ENCODE measurements around the gene MYO1F. TPM values are rescaled to one million over a fixed set of nuclear protein-coding genes. Genes with fewer than 3 reads are reported as not detected.

The MYO1F gene
- total and polyA plus RNA-seq, 2 of the 13 experiments (the other 11 are each of a cell fraction or from before 2014, with no cell fraction given): 0.09 to 0.13 TPM

- TF ChIP-seq ZNF142 (CRISPR knock-in tag; IDR thresholded peaks at IDR 0.05) (no peak), HDAC1 (CRISPR knock-in tag; IDR thresholded peaks at IDR 0.05) (no peak), ZNF362 (CRISPR knock-in tag; IDR thresholded peaks at IDR 0.05; ENCODE audit: borderline replicate concordance) (no peak), PCBP2 (optimal IDR thresholded peaks at IDR 0.05; ENCODE audit: low read depth, low read length, poor library complexity, severe bottlenecking) (no peak), TARDBP (CRISPR knock-in tag; IDR thresholded peaks at IDR 0.05) (0 out of 2 replicates have a peak, but pooled peaks have one; percentile 15), HNF1A (IDR thresholded peaks at IDR 0.05; ENCODE audit: low read depth) (no peak), HNF1A (CRISPR knock-in tag; IDR thresholded peaks at IDR 0.05; ENCODE audit: borderline replicate concordance) (no peak), ZIK1 (CRISPR knock-in tag; IDR thresholded peaks at IDR 0.05; ENCODE audit: borderline replicate concordance, low read depth) (no peak), NR2F6 (IDR thresholded peaks at IDR 0.05) (no peak), NR2F6 (CRISPR knock-in tag; IDR thresholded peaks at IDR 0.05) (no peak)
Measured at GRCh38 chr19:8580710-8581281, 3.6 kb upstream of the MYO1F start (continued).

Data from HepG2 (cell line).